Activated CD8-positive, alpha-beta memory T cell treated with anti-CD3 and anti-CD28 coated beads for 1 hour (primary cell): ENCODE measurements around the gene FNDC10.

Source experiments
- DNase-seq, 2 donors: peaks; one replicate each; pipeline ENCODE4 v3.0.0-alpha.2; 2020; ENCODE audit warnings: low read depth in 1 of 2; ENCODE audit errors: extremely low read depth in 1 of 2

The FNDC10 gene

DNA sequence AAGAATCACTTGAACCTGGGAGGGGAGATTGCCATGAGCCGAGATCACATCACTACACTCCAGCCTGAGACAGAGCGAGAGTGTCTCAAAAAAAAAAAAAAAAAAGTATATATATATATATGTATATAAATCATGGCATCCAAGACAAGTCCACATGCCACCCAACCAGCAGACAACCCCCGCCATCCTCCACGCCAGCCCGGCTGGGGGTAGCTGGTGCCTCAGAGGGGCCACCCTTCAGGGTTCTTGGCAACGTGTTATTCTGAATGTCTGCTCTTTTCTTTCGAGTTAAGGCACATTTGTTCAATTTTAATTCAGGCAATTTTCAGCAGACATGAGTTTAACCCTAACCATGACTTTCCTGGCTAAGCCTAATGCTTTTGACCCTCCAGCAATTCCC, 49.8 kb downstream of the FNDC10 start:
- DNase-seq, result no peak

DNA sequence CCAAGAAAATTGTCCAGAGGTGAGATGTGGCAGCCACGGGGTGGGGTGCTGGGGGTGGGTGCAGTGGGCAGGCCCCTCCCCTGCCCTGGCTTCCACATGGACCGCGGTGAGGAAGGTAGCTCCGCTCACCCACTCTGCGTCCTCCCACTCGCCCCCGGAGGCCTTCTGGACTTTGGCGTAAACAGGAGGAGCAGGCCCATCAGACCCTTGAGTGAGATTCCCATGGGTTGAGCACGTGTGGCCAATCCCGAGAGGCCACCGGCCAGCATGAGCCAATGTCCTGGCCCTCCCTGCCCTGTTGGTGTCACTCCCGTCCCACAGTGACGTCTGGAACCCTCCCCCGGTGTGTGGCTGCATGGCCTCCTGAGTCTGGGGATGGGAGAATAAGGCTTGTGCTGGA, 51.3 kb downstream of the FNDC10 start:
- no peak for DNase-seq
